ENCODE data around the gene SH3RF2.

DNA sequence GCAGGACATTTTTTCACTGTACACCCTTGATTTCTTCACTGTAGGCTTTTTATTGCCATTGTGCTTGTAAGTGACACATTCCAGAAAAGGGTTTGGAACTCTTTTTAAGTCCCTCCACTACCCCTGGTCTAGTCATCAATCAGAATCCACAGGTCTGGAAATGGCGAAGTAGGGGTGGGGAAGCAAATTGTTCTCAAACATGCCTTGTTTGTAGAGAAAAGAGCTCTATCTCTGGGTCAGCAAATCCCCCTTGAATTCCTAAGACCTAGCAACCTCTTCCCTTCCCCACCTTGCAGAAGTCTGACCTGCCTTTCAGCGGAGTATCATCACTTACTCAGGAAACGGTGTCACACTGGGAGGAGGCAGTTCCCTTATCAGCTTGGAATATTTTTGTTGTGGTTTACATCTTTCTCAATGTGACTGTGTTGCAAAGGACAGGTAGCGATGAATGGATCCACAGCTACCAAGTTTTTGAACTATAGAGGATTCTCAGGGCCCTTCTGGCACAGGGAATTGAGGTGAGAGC is 3.2 kb downstream of the SH3RF2 start:
- TF ChIP-seq EZH2 (IDR thresholded peaks at IDR 0.05; ENCODE audit: low read length, missing control alignments): no peak
- TF ChIP-seq, protein P1, sequence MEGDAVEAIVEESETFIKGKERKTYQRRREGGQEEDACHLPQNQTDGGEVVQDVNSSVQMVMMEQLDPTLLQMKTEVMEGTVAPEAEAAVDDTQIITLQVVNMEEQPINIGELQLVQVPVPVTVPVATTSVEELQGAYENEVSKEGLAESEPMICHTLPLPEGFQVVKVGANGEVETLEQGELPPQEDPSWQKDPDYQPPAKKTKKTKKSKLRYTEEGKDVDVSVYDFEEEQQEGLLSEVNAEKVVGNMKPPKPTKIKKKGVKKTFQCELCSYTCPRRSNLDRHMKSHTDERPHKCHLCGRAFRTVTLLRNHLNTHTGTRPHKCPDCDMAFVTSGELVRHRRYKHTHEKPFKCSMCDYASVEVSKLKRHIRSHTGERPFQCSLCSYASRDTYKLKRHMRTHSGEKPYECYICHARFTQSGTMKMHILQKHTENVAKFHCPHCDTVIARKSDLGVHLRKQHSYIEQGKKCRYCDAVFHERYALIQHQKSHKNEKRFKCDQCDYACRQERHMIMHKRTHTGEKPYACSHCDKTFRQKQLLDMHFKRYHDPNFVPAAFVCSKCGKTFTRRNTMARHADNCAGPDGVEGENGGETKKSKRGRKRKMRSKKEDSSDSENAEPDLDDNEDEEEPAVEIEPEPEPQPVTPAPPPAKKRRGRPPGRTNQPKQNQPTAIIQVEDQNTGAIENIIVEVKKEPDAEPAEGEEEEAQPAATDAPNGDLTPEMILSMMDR (conservative IDR thresholded peaks at IDR 0.05 in 1 of 2, IDR thresholded peaks at IDR 0.05 in 1 of 2; ENCODE audit: low read depth in 1 of 2, low read length in 2 of 2): no peak
